Vagina (tissue), 1 donor: ENCODE results near the gene BCLAF1. TPM values are rescaled to one million over a fixed set of nuclear protein-coding genes. Genes with fewer than 3 reads are reported as not detected.

Source experiments
- small RNA-seq: library from RNA; depleted of rRNA; stranded (forward); fragments of <200 nt; gene quantifications from one replicate; pipeline ENCODE3, GENCODE V24; 2016
- total RNA-seq: library from RNA; depleted of rRNA; stranded (reverse); fragments of >200 nt; gene quantifications from one replicate; pipeline ENCODE4 v1.2.3, GENCODE V29; 2016

BCLAF1 gene
- total RNA-seq, 1 donor from 2014 or later: 97.0 TPM

Small RNAs within 50 kb of the gene (small RNA-seq; reads per million reads assigned to genes)
- not detected for gene AL023284.1

Other genes with a start within 250 kb of the BCLAF1 start
- 1.2 TPM for gene MTFR2, start 39.5 kb downstream of the BCLAF1 start, total RNA-seq